ENCODE measurements around the gene TMTC2.

GRCh38 chr12:83099436-83099835 is 412.7 kb downstream of the TMTC2 start:
- TF ChIP-seq CTCF (IDR thresholded peaks at IDR 0.05) (no peak), POLR2A (IDR thresholded peaks at IDR 0.05) (no peak)
